ENCODE measurements around the gene OLFM1.

DNA sequence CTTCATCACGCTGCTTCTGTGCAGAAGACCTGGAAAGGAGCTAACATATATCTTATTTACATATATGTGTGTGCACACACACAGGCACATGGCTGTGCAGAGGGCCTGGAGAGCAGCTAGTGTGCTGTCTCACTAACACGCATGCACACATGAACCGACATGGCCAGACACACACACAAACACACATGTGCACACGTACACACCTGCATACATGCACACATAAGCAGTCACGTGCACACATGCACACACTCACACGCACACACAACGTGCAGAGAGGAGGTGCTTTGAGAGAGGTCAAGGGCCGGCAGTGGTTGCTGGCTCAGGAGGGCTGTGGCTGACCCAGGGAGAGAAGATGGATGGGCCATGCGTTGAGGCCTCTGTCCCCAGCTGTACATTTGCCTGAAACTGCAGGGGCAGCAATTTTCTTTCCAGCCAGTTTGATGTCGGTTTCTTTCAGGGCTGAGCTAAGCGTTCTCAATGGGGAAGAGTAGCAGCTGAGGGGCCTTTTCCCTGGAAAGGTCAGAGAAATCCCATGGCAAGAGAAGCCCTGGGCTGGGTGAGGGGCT, 66.7 kb downstream of the OLFM1 start:
- TF ChIP-seq, protein P1, sequence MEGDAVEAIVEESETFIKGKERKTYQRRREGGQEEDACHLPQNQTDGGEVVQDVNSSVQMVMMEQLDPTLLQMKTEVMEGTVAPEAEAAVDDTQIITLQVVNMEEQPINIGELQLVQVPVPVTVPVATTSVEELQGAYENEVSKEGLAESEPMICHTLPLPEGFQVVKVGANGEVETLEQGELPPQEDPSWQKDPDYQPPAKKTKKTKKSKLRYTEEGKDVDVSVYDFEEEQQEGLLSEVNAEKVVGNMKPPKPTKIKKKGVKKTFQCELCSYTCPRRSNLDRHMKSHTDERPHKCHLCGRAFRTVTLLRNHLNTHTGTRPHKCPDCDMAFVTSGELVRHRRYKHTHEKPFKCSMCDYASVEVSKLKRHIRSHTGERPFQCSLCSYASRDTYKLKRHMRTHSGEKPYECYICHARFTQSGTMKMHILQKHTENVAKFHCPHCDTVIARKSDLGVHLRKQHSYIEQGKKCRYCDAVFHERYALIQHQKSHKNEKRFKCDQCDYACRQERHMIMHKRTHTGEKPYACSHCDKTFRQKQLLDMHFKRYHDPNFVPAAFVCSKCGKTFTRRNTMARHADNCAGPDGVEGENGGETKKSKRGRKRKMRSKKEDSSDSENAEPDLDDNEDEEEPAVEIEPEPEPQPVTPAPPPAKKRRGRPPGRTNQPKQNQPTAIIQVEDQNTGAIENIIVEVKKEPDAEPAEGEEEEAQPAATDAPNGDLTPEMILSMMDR (IDR thresholded peaks at IDR 0.05) = no peak
- no peak for TF ChIP-seq EZH2 (IDR thresholded peaks at IDR 0.05; ENCODE audit: borderline replicate concordance, insufficient read depth, low read depth, low read length, poor library complexity, severe bottlenecking)
